SU-DHL-6 (cell line): ENCODE measurements around the gene DYSF.

ENCODE experiments used
- EZH2phosphoT487 ChIP-seq: fragments of 200-600 bp; sonication (generic), shearing (Covaris generic); conservative IDR thresholded peaks from 2 replicates; pipeline ENCODE4 v1.6.1; 2018; ENCODE audit warnings: mild to moderate bottlenecking, antibody characterized with exemption, low read length, moderate library complexity, mixed read lengths
- TF ChIP-seq, protein P1 (sequence below): fragments of 200-600 bp; sonication (generic); IDR thresholded peaks from one replicate; pipeline ENCODE4 v1.5.1; 2017; ENCODE audit warnings: antibody characterized with exemption, mild to moderate bottlenecking, low read length, moderate library complexity; ENCODE audit not compliant: insufficient read depth, poor library complexity, severe bottlenecking

DNA sequence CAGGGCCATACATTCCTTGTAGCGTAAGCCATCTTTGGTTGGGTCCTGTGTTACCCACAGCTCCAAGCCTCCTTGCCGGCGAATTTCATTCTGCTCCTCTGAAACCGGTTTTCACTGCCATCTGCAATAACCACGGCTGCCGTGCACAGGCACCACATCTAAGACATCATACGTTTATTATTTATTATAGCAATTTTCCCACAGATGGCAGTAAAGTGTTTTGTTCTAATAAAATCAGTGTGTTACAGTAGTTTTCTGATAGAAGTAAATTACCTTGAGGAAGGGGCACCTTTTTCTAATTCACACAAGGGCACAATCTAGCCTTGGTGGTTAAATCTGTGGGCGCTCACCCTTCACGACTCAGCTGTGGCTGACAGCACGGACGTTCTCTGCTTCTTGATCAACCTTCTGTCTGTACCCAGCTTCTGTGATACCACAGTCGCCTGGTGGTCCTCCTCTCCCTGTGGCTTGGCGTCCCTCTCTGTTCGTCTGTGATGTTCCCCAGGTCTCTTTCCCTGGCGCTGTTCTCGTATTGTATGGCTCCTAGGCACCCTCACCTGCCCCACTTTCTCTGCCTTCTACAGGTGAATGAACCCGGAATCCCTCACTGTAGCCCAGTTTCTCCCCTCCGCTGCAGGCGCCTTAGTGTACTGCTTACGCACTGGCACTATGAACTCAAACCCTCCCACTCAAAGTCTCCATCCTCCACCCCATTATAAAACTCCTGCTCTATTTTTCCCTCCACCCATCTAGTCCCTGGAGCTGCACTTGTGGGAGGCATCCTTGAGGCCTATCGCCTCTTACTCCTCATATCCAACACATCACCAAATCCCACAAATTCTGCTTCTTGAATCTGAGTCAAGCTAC lies 236.8 kb downstream of the DYSF start:
- TF ChIP-seq, protein P1, sequence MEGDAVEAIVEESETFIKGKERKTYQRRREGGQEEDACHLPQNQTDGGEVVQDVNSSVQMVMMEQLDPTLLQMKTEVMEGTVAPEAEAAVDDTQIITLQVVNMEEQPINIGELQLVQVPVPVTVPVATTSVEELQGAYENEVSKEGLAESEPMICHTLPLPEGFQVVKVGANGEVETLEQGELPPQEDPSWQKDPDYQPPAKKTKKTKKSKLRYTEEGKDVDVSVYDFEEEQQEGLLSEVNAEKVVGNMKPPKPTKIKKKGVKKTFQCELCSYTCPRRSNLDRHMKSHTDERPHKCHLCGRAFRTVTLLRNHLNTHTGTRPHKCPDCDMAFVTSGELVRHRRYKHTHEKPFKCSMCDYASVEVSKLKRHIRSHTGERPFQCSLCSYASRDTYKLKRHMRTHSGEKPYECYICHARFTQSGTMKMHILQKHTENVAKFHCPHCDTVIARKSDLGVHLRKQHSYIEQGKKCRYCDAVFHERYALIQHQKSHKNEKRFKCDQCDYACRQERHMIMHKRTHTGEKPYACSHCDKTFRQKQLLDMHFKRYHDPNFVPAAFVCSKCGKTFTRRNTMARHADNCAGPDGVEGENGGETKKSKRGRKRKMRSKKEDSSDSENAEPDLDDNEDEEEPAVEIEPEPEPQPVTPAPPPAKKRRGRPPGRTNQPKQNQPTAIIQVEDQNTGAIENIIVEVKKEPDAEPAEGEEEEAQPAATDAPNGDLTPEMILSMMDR: no peak
- no peak for TF ChIP-seq EZH2phosphoT487
